Nephron (organoid): ENCODE results near the gene FFAR2.

Experiments
- H3K27ac Mint-ChIP-seq, 3 experiments: 2 replicates each; pipeline ENCODE4 v1.8.0; 2020; ENCODE audit warnings: mixed read lengths in 3 of 3, mild to moderate bottlenecking in 2 of 3, moderate library complexity in 1 of 3
- H3K27me3 Mint-ChIP-seq: 2 replicates; pipeline ENCODE4 v1.8.0; 2021; ENCODE audit warnings: low read depth, mild to moderate bottlenecking, moderate library complexity, mixed read lengths
- H3K36me3 Mint-ChIP-seq: 2 replicates; pipeline ENCODE4 v1.8.0; 2020; ENCODE audit warnings: low read depth, mixed read lengths
- H3K4me1 Mint-ChIP-seq: 2 replicates; pipeline ENCODE4 v1.8.0; 2020; ENCODE audit warnings: mixed read lengths
- H3K4me3 Mint-ChIP-seq, 3 experiments: 2 replicates each; pipeline ENCODE4 v1.8.0; 2020; ENCODE audit warnings: mild to moderate bottlenecking in 3 of 3, mixed read lengths in 3 of 3, moderate library complexity in 2 of 3
- H3K9me3 Mint-ChIP-seq: 2 replicates; pipeline ENCODE4 v1.8.0; 2020; ENCODE audit warnings: mixed read lengths
- TF ChIP-seq, protein P1 (sequence below), 3 experiments: fragments of 200-600 bp; sonication (generic); IDR thresholded peaks; one replicate each; pipeline ENCODE4 v1.5.0; 2021; ENCODE audit warnings: antibody characterized with exemption in 3 of 3; ENCODE audit not compliant: unreplicated experiment in 3 of 3

The FFAR2 gene

DNA sequence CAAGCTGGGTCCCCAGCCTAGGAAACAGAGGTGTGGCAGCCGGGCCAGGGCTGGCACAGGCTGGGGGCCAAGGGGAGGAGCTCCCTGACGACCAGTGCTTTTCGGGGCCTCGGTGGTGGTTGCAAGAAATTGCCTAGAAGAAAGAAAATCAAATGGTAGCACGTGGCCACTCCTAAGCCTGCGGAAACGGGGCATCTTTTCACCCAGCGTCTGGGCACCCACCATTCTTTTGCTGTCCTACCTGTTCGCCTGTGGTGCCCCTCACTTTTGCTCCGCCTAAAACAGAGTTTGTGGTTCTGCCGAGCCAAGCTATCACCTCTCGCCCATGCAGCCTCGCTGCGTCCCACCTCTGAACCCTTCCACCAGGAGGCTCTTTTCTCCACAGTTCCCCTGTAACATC, 49.3 kb downstream of the FFAR2 start:
- TF ChIP-seq, protein P1, sequence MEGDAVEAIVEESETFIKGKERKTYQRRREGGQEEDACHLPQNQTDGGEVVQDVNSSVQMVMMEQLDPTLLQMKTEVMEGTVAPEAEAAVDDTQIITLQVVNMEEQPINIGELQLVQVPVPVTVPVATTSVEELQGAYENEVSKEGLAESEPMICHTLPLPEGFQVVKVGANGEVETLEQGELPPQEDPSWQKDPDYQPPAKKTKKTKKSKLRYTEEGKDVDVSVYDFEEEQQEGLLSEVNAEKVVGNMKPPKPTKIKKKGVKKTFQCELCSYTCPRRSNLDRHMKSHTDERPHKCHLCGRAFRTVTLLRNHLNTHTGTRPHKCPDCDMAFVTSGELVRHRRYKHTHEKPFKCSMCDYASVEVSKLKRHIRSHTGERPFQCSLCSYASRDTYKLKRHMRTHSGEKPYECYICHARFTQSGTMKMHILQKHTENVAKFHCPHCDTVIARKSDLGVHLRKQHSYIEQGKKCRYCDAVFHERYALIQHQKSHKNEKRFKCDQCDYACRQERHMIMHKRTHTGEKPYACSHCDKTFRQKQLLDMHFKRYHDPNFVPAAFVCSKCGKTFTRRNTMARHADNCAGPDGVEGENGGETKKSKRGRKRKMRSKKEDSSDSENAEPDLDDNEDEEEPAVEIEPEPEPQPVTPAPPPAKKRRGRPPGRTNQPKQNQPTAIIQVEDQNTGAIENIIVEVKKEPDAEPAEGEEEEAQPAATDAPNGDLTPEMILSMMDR (IDR thresholded peaks at IDR 0.05; ENCODE audit: unreplicated experiment in 3 of 3), result no peak
- H3K36me3 Mint-ChIP-seq, result no peaks in the 10 kb centered on the region
- H3K4me3 Mint-ChIP-seq, result no peak overlapping the region
- H3K27ac Mint-ChIP-seq, result no peak overlapping the region
- no peaks in the 10 kb centered on the region for H3K9me3 Mint-ChIP-seq
- H3K27me3 Mint-ChIP-seq, result peaks cover 27% of the 10 kb centered on the region
- H3K4me1 Mint-ChIP-seq, result no peaks in the 10 kb centered on the region

- TF ChIP-seq, protein P1 (IDR thresholded peaks at IDR 0.05; ENCODE audit: unreplicated experiment in 3 of 3), result no peak
- H3K4me1 Mint-ChIP-seq, result no peaks in the 10 kb centered on the region
- H3K27me3 Mint-ChIP-seq, result peaks cover 19% of the 10 kb centered on the region
- no peaks in the 10 kb centered on the region for H3K36me3 Mint-ChIP-seq
- no peak overlapping the region for H3K27ac Mint-ChIP-seq
- H3K4me3 Mint-ChIP-seq, result no peak overlapping the region
- H3K9me3 Mint-ChIP-seq, result no peaks in the 10 kb centered on the region
Measured at GRCh38 chr19:35498220-35498619, 50.2 kb downstream of the FFAR2 start.

- Mint-ChIP-seq H3K27me3 (peaks cover 11% of the 10 kb centered on the region), H3K36me3 (no peaks in the 10 kb centered on the region), H3K27ac (no peak overlapping the region), H3K4me3 (no peak overlapping the region), H3K9me3 (no peaks in the 10 kb centered on the region), H3K4me1 (no peaks in the 10 kb centered on the region)
- TF ChIP-seq, protein P1 (IDR thresholded peaks at IDR 0.05; ENCODE audit: unreplicated experiment in 3 of 3), result no peak
Measured at GRCh38 chr19:35498984-35499527, 51.0 kb downstream of the FFAR2 start.

DNA sequence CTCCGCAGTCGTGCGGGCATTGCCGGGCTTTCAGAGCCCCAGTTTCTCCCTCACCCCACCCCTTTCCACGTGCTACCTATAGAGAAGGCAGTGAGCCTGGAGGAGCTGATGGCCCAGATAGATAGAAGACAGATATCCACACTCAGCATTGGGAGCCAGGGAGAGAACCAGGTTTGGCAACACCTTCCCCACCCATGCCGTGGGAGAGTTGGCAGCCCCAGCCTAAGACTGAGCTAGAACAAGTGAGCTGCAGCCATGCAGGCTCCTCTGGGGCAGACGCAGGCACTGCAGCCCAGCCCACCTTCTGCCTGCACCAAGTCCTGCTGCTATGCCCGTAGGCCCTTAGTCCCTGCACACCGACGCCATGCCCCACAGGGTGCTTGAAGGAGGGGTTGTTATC, 52.6 kb downstream of the FFAR2 start:
- Mint-ChIP-seq H3K36me3 (no peaks in the 10 kb centered on the region), H3K27ac (no peak overlapping the region), H3K9me3 (no peaks in the 10 kb centered on the region), H3K27me3 (peaks cover 7% of the 10 kb centered on the region), H3K4me3 (no peak overlapping the region), H3K4me1 (no peaks in the 10 kb centered on the region)
- TF ChIP-seq, protein P1 (IDR thresholded peaks at IDR 0.05; ENCODE audit: unreplicated experiment in 3 of 3), result no peak
